Natural killer cell (primary cell): Measurements from ENCODE around the gene SPTB. TPM values are rescaled to one million over a fixed set of nuclear protein-coding genes. Genes with fewer than 3 reads are reported as not detected.

Source experiments
- ATAC-seq, 3 donors: fragments of 150-1000 bp in 2 of 3; fragments of 200-7000 bp in 1 of 3; cut with Tn5 transposase; 1 replicate in 1 of 3; 2 replicates in 2 of 3; pipeline ENCODE4 v1.10.0; 2021; ENCODE audit warnings: mild to moderate bottlenecking in 2 of 3, moderate library complexity in 2 of 3
- DNase-seq, 2 donors: peaks; one replicate each; pipeline versions ENCODE4 v3.0.0 to v3.0.0-alpha.2; 2013 to 2021; ENCODE audit warnings: mixed read lengths in 1 of 2
- H3K27ac ChIP-seq: one replicate; pipeline ENCODE4 v1.5.1; 2013; ENCODE audit warnings: mild to moderate bottlenecking, low read length
- H3K27me3 ChIP-seq: one replicate; pipeline ENCODE4 v1.6.1; 2013; ENCODE audit warnings: low read length; ENCODE audit not compliant: control insufficient read depth, insufficient read depth
- H3K36me3 ChIP-seq: one replicate; pipeline ENCODE4 v1.6.1; 2013; ENCODE audit warnings: low read length; ENCODE audit not compliant: control insufficient read depth, insufficient read depth
- H3K4me1 ChIP-seq: one replicate; pipeline ENCODE4 v1.6.1; 2013; ENCODE audit warnings: low read length; ENCODE audit not compliant: control insufficient read depth, insufficient read depth
- H3K4me3 ChIP-seq: one replicate; pipeline ENCODE4 v1.5.1; 2013; ENCODE audit warnings: low read length
- H3K9me3 ChIP-seq: one replicate; pipeline ENCODE4 v1.6.1; 2013; ENCODE audit warnings: low read length; ENCODE audit not compliant: control insufficient read depth, insufficient read depth
- H3K27ac Mint-ChIP-seq, 2 donors: one replicate each; pipeline ENCODE4 v1.8.0; 2022; ENCODE audit warnings: mild to moderate bottlenecking in 2 of 2, mixed read lengths in 2 of 2, moderate library complexity in 1 of 2
- H3K27me3 Mint-ChIP-seq, 2 donors: one replicate each; pipeline ENCODE4 v1.8.0; 2022; ENCODE audit warnings: low read depth in 2 of 2, mixed read lengths in 2 of 2
- H3K36me3 Mint-ChIP-seq: one replicate; pipeline ENCODE4 v1.8.0; 2022; ENCODE audit warnings: mixed read lengths
- H3K4me1 Mint-ChIP-seq, 2 donors: one replicate each; pipeline ENCODE4 v1.8.0; 2022; ENCODE audit warnings: mixed read lengths in 2 of 2
- H3K4me3 Mint-ChIP-seq: one replicate; pipeline ENCODE4 v1.8.0; 2022; ENCODE audit warnings: mild to moderate bottlenecking, moderate library complexity, mixed read lengths
- H3K9me3 Mint-ChIP-seq, 2 donors: one replicate each; pipeline ENCODE4 v1.8.0; 2022; ENCODE audit warnings: mixed read lengths in 2 of 2
- CTCF ChIP-seq: fragments of 200-600 bp; IDR thresholded peaks from one replicate; pipeline ENCODE4 v1.8.0; 2022; ENCODE audit warnings: antibody characterized with exemption
- WGBS: methylation state at CpG from one replicate; pipeline ENCODE4 v1.1.7; 2013; ENCODE audit warnings: missing lambda C conversion rate; ENCODE audit not compliant: insufficient coverage; 5-methylcytosine and 5-hydroxymethylcytosine counted together
- intact Hi-C: fragments of 100-400 bp; cut with micrococcal nuclease; formaldehyde crosslinking; loops from one replicate; pipeline ENCODE4 v1.14.2; 2022
- total RNA-seq, 4 donors: library from RNA; stranded (reverse); fragments of 120-200 nt in 1 of 4; gene quantifications; one replicate each; pipeline versions ENCODE4 v1.2.3 to v1.2.4, GENCODE V29; 2013 to 2022

The SPTB gene
- total RNA-seq, 3 donors from 2014 or later (not counting 1 experiment from before 2014, with no cell fraction given), result 0.07 to 0.59 (median 0.13) TPM

DNA sequence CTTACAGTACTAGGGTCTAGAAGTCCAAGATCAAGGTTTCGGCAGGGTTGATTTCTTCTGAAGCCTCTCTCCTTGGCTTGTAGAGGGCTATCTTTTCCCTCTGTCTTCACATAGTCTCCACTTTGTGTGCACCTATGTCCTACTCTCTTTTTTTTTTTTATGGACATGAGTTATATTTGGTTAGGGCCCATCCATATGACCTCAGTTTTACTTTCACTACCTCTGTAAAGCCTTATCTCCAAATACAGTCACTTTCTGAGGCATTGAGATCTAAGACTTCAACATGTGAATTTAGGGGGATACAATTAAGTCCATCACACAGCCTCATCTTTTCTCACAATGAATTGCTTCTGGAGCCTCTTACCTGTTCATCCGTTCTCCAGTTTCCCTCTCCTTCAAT lies 5.9 kb upstream of the SPTB start:
- Mint-ChIP-seq H3K4me1 (peaks cover 0 to 2% of the 10 kb centered on the region in 2 donors), H3K27ac (no peak overlapping the region), H3K9me3 (no peaks in the 10 kb centered on the region), H3K4me3 (no peak overlapping the region), H3K27me3 (peaks cover 28 to 45% of the 10 kb centered on the region in 2 donors), H3K36me3 (no peaks in the 10 kb centered on the region)
- 86% methylated on average over 2 of the region's 2 CpGs for WGBS
- no peak overlapping the region for H3K4me3 ChIP-seq
- no peak for ATAC-seq
- intact Hi-C loops, result no loop called here
- TF ChIP-seq CTCF, result no peak
- no peak overlapping the region for H3K27ac ChIP-seq
- H3K27me3 ChIP-seq, result peaks cover 14% of the 10 kb centered on the region
- H3K36me3 ChIP-seq, result no peaks in the 10 kb centered on the region
- peaks cover 3% of the 10 kb centered on the region for H3K4me1 ChIP-seq
- H3K9me3 ChIP-seq, result no peaks in the 10 kb centered on the region
- no peak for DNase-seq

DNA sequence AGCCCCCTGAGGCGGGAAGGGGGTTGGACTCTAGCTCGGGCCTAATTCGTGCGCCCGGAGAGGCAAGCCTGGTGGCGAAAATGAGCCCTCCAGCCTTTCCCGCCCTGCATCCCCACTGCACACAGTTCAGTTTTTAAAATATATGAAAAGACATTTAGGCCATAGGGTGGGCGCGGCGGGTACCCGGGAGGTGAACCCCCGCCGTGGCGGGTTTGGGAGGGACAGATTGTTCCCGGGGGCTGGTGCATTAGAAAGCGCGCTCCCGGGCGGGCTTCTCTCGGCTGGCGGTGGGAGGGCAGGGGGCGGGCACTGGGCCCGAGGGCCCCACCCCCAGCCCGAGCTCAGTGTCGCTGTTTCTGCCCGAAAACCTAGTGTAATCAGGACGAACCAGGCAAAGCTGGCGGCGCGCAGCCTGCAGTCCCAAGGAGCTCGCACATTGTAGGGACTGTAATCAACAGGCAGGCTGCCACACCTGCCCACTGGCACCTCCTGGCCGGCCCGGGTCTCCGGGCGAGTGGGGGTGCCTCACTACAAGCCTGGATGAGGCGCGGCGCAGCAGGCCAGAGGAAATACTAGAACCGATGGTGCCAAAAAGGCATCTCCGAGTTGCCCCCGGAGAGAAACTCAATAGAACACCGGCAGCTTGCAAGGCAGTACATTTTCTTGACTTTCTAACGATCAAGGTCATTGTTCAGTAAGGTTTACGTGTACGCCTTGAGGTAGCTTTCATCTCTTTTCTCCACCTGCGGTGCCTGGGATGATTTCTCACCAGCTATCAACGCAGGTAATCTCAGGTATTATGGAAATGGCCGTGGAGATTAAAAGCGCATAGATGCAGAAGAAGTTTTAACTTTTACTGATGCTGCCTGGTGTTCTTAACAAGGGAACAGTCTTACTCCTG lies 764 bp upstream of the SPTB start:
- peak overlapping the region; percentile 41 for H3K4me3 ChIP-seq
- intact Hi-C loops, result no loop called here
- H3K36me3 ChIP-seq, result no peaks in the 10 kb centered on the region
- no peak overlapping the region for H3K27ac Mint-ChIP-seq
- peak overlapping the region; percentile 85 for H3K4me3 Mint-ChIP-seq
- peak; percentile 82 to 88 (median 83) for ATAC-seq
- no peak overlapping the region for H3K27ac ChIP-seq
- H3K4me1 ChIP-seq, result peaks cover 10% of the 10 kb centered on the region
- peaks cover 35% of the 10 kb centered on the region for H3K27me3 ChIP-seq
- peak; percentile 36 to 74 for DNase-seq
- TF ChIP-seq CTCF, result no peak
- no peaks in the 10 kb centered on the region for H3K36me3 Mint-ChIP-seq
- H3K9me3 ChIP-seq, result no peaks in the 10 kb centered on the region
- peaks cover 0 to 7% of the 10 kb centered on the region in 2 donors for H3K4me1 Mint-ChIP-seq
- WGBS, result 2% methylated on average over 44 of the region's 49 CpGs
- H3K27me3 Mint-ChIP-seq, result peaks cover 37 to 54% of the 10 kb centered on the region in 2 donors
- no peaks in the 10 kb centered on the region for H3K9me3 Mint-ChIP-seq

- no peak for TF ChIP-seq CTCF
- DNase-seq, result peak in 1 of 2 donors; percentile 9
- Histone ChIP-seq H3K27ac (no peak overlapping the region), H3K27me3 (peaks cover 38% of the 10 kb centered on the region), H3K4me3 (no peak overlapping the region), H3K4me1 (peaks cover 10% of the 10 kb centered on the region), H3K9me3 (no peaks in the 10 kb centered on the region), H3K36me3 (no peaks in the 10 kb centered on the region)
- 9% methylated on average over 43 of the region's 43 CpGs for WGBS
- ATAC-seq, result peak in 1 of 3 donors; percentile 9
- peak overlapping the region; percentile 75 for H3K4me3 Mint-ChIP-seq
- H3K9me3 Mint-ChIP-seq, result no peaks in the 10 kb centered on the region
- no peak overlapping the region for H3K27ac Mint-ChIP-seq
- intact Hi-C loops, result no loop called here
- H3K4me1 Mint-ChIP-seq, result peaks cover 0 to 7% of the 10 kb centered on the region in 2 donors
- peaks cover 38 to 61% of the 10 kb centered on the region in 2 donors for H3K27me3 Mint-ChIP-seq
- no peaks in the 10 kb centered on the region for H3K36me3 Mint-ChIP-seq
Measured at GRCh38 chr14:64878837-64879634, 671 bp downstream of the SPTB start.
